H9 (cell line): ENCODE results near the gene OAF. TPM values are rescaled to one million over a fixed set of nuclear protein-coding genes. Genes with fewer than 3 reads are reported as not detected.

Experiments used
- DNase-seq: peaks from one replicate; pipeline ENCODE4 v3.0.0-alpha.2; 2017
- H2AFZ ChIP-seq: one replicate; pipeline ENCODE4 v1.6.1; 2013; ENCODE audit warnings: mild to moderate bottlenecking, low read length, control low read depth, moderate library complexity
- H2AK5ac ChIP-seq: 2 replicates; pipeline ENCODE4 v1.6.1; 2013; ENCODE audit warnings: low read length, control low read depth, mixed read lengths; ENCODE audit not compliant: insufficient read length
- H2BK120ac ChIP-seq: one replicate; pipeline ENCODE4 v1.6.1; 2013; ENCODE audit warnings: low read depth, mild to moderate bottlenecking, low read length, control low read depth, inconsistent platforms; ENCODE audit not compliant: poor library complexity, severe bottlenecking
- H2BK12ac ChIP-seq: 2 replicates; pipeline ENCODE4 v1.6.1; 2013; ENCODE audit warnings: low read length, control low read depth, mixed read lengths, low read depth; ENCODE audit not compliant: insufficient read length
- H2BK15ac ChIP-seq: 2 replicates; pipeline ENCODE4 v1.6.1; 2013; ENCODE audit warnings: low read depth, low read length, control low read depth
- H2BK20ac ChIP-seq: one replicate; pipeline ENCODE4 v1.6.1; 2013; ENCODE audit warnings: low read depth, mild to moderate bottlenecking, low read length, control low read depth, inconsistent platforms; ENCODE audit not compliant: poor library complexity, severe bottlenecking
- H2BK5ac ChIP-seq: 2 replicates; pipeline ENCODE4 v1.6.1; 2013; ENCODE audit warnings: low read length, control low read depth, mixed read lengths; ENCODE audit not compliant: insufficient read length
- H3K14ac ChIP-seq: 2 replicates; pipeline ENCODE4 v1.6.1; 2013; ENCODE audit warnings: low read length, control low read depth; ENCODE audit not compliant: insufficient read depth
- H3K18ac ChIP-seq: 2 replicates; pipeline ENCODE4 v1.6.1; 2013; ENCODE audit warnings: low read depth, mild to moderate bottlenecking, mixed read lengths, low read length, control low read depth; ENCODE audit not compliant: insufficient read length
- H3K23ac ChIP-seq: 2 replicates; pipeline ENCODE4 v1.6.1; 2013; ENCODE audit warnings: low read length, control low read depth, mixed read lengths, low read depth; ENCODE audit not compliant: insufficient read length
- H3K23me2 ChIP-seq: 2 replicates; pipeline ENCODE4 v1.6.1; 2013; ENCODE audit warnings: low read depth, mild to moderate bottlenecking, mixed read lengths, low read length, control low read depth; ENCODE audit not compliant: insufficient read length, poor library complexity, severe bottlenecking
- H3K27ac ChIP-seq: 2 replicates; pipeline ENCODE4 v1.5.1; 2013; ENCODE audit warnings: low read length, control low read depth, mixed read lengths, low read depth; ENCODE audit not compliant: insufficient read length
- H3K27me3 ChIP-seq: 2 replicates; pipeline ENCODE4 v1.6.1; 2013; ENCODE audit warnings: low read length, control low read depth, inconsistent platforms; ENCODE audit not compliant: insufficient read depth
- H3K4ac ChIP-seq: 2 replicates; pipeline ENCODE4 v1.6.1; 2013; ENCODE audit warnings: low read depth, mild to moderate bottlenecking, control low read depth, inconsistent platforms, low read length, moderate library complexity
- H3K4me1 ChIP-seq: 2 replicates; pipeline ENCODE4 v1.6.1; 2013; ENCODE audit warnings: low read length, control low read depth, inconsistent platforms; ENCODE audit not compliant: insufficient read depth
- H3K4me2 ChIP-seq: 2 replicates; pipeline ENCODE4 v1.6.1; 2013; ENCODE audit warnings: low read length, control low read depth, mixed read lengths; ENCODE audit not compliant: insufficient read length, insufficient read depth
- H3K56ac ChIP-seq: 2 replicates; pipeline ENCODE4 v1.6.1; 2013; ENCODE audit warnings: low read depth, mild to moderate bottlenecking, mixed read lengths, low read length, control low read depth; ENCODE audit not compliant: insufficient read length
- H3K79me1 ChIP-seq: 2 replicates; pipeline ENCODE4 v1.6.1; 2013; ENCODE audit warnings: low read depth, mild to moderate bottlenecking, moderate library complexity, low read length, control low read depth, inconsistent platforms; ENCODE audit not compliant: insufficient read depth, poor library complexity, severe bottlenecking
- H3K79me2 ChIP-seq: 2 replicates; pipeline ENCODE4 v1.6.1; 2013; ENCODE audit warnings: low read length, control low read depth, inconsistent platforms; ENCODE audit not compliant: insufficient read depth
- H3K9ac ChIP-seq: 2 replicates; pipeline ENCODE4 v1.6.1; 2013; ENCODE audit warnings: low read length, control low read depth, mixed read lengths; ENCODE audit not compliant: insufficient read length; ENCODE audit errors: extremely low read depth
- H3K9me3 ChIP-seq: one replicate; pipeline ENCODE4 v1.6.1; 2013; ENCODE audit warnings: low read depth, low read length, inconsistent platforms; ENCODE audit not compliant: control insufficient read depth
- H3T11ph ChIP-seq: one replicate; pipeline ENCODE4 v1.6.1; 2013; ENCODE audit warnings: mild to moderate bottlenecking, low read length, control low read depth, inconsistent platforms
- H4K20me1 ChIP-seq: one replicate; pipeline ENCODE4 v1.6.1; 2013; ENCODE audit not compliant: control insufficient read depth, insufficient read length, insufficient read depth
- H4K5ac ChIP-seq: 2 replicates; pipeline ENCODE4 v1.6.1; 2013; ENCODE audit warnings: low read depth, mild to moderate bottlenecking, mixed read lengths, low read length, control low read depth; ENCODE audit not compliant: insufficient read length
- H4K8ac ChIP-seq: replicated peaks from 2 replicates; pipeline ENCODE4 v1.6.1; 2013; ENCODE audit warnings: low read length, control low read depth, mixed read lengths, low read depth; ENCODE audit not compliant: insufficient read length
- H4K91ac ChIP-seq: 2 replicates; pipeline ENCODE4 v1.6.1; 2013; ENCODE audit warnings: low read depth, mild to moderate bottlenecking, moderate library complexity, mixed read lengths, low read length, control low read depth; ENCODE audit not compliant: insufficient read length
- H3K27ac Mint-ChIP-seq, 3 experiments: 2 replicates in 2 of 3; 3 replicates in 1 of 3; pipeline ENCODE4 v1.8.0; 2020 to 2021; ENCODE audit warnings: mixed read lengths in 3 of 3, mild to moderate bottlenecking in 1 of 3, moderate library complexity in 1 of 3
- H3K27me3 Mint-ChIP-seq: 2 replicates; pipeline ENCODE4 v1.8.0; 2021; ENCODE audit warnings: low read depth, mild to moderate bottlenecking, moderate library complexity, mixed read lengths
- H3K36me3 Mint-ChIP-seq, 3 experiments: 2 replicates in 2 of 3; 3 replicates in 1 of 3; pipeline ENCODE4 v1.8.0; 2020 to 2021; ENCODE audit warnings: low read depth in 3 of 3, mixed read lengths in 3 of 3; ENCODE audit not compliant: insufficient read depth in 1 of 3
- H3K4me1 Mint-ChIP-seq, 2 experiments: 2 replicates each; pipeline ENCODE4 v1.8.0; 2020; ENCODE audit warnings: mixed read lengths in 2 of 2
- H3K4me3 Mint-ChIP-seq, 2 experiments: 2 replicates in 1 of 2; 3 replicates in 1 of 2; pipeline ENCODE4 v1.8.0; 2020 to 2021; ENCODE audit warnings: mild to moderate bottlenecking in 2 of 2, mixed read lengths in 2 of 2, moderate library complexity in 1 of 2
- H3K9me3 Mint-ChIP-seq, 2 experiments: 2 replicates in 1 of 2; 3 replicates in 1 of 2; pipeline ENCODE4 v1.8.0; 2020; ENCODE audit warnings: mild to moderate bottlenecking in 2 of 2, mixed read lengths in 2 of 2, moderate library complexity in 1 of 2
- CTCF ChIP-seq: fragments of 200-600 bp; sonication (generic); conservative IDR thresholded peaks from 3 replicates; pipeline ENCODE4 v1.8.0; 2021; ENCODE audit warnings: antibody characterized with exemption, mild to moderate bottlenecking
- WGBS: extraction: QIAGEN DNeasy Blood & Tissue Kit; methylation state at CpG from one replicate; pipeline ENCODE4 v1.1.7; 2013; ENCODE audit warnings: missing lambda C conversion rate, low lambda C conversion rate, mixed read lengths; ENCODE audit not compliant: insufficient read length; ENCODE audit errors: extremely low coverage; 5-methylcytosine and 5-hydroxymethylcytosine counted together
- total RNA-seq: library from RNA; stranded (reverse); gene quantifications from 2 replicates; pipeline ENCODE4 v1.2.1, GENCODE V29; 2021

Gene OAF
- total RNA-seq, 1 experiment from 2014 or later = 1.1 TPM

GRCh38 chr11:120255519-120255866, 44.7 kb downstream of the OAF start:
- Histone ChIP-seq H3K27ac (no peak overlapping the region), H4K8ac (no peak overlapping the region), H2BK20ac (no peak overlapping the region), H3K18ac (peak overlapping the region; percentile 28), H2BK12ac (no peak overlapping the region), H2BK15ac (no peak overlapping the region), H3K23ac (no peak overlapping the region), H3K14ac (peak overlapping the region; percentile 73), H2BK5ac (no peak overlapping the region), H3K27me3 (no peaks in the 10 kb centered on the region; the same call in 1 of the 2 replicates), H3K79me1 (no peaks in the 10 kb centered on the region), H3K4me1 (peaks cover 17% of the 10 kb centered on the region), H3K56ac (no peak overlapping the region), H4K91ac (no peak overlapping the region), H3K9ac (peak overlapping the region; percentile 16), H3K9me3 (no peaks in the 10 kb centered on the region), H3K4ac (no peak overlapping the region; the same call in 1 of the 2 replicates), H3T11ph (peak overlapping the region; percentile 46), H2AK5ac (no peak overlapping the region), H4K20me1 (no peaks in the 10 kb centered on the region), H3K4me2 (peak overlapping the region; percentile 76), H2BK120ac (no peak overlapping the region), H4K5ac (peak overlapping the region; percentile 26), H3K79me2 (no peaks in the 10 kb centered on the region), H2AFZ (no peak overlapping the region), H3K23me2 (peaks cover 4% of the 10 kb centered on the region)
- Mint-ChIP-seq H3K27me3 (peaks cover 65% of the 10 kb centered on the region), H3K4me1 (peaks cover 44 to 49% of the 10 kb centered on the region in 2 experiments), H3K27ac (peak overlapping the region; percentile 77 to 98 (median 94); a peak in 6 of 7 replicates), H3K9me3 (no peaks in the 10 kb centered on the region), H3K4me3 (peak overlapping the region; percentile 58 to 80), H3K36me3 (no peaks in the 10 kb centered on the region; a peak in 1 of 7 replicates)
- TF ChIP-seq CTCF = no peak
- no peak for DNase-seq
- WGBS = no CpG with 5 or more reads among the region's 9 CpGs
